Islet of Langerhans (tissue), 1 donor: ENCODE results near the gene ADIRF.
"Not testable (repeated sequence)": the region's sequence is repeated elsewhere in the genome, so short reads cannot be mapped to it uniquely, and the experiment has no call there.

Experiments used
- FAIRE-seq: peaks from one replicate; lab custom pipeline; 2011; peaks lifted over from hg19 to GRCh38; lab: Jason Lieb, UNC

The ADIRF gene

DNA sequence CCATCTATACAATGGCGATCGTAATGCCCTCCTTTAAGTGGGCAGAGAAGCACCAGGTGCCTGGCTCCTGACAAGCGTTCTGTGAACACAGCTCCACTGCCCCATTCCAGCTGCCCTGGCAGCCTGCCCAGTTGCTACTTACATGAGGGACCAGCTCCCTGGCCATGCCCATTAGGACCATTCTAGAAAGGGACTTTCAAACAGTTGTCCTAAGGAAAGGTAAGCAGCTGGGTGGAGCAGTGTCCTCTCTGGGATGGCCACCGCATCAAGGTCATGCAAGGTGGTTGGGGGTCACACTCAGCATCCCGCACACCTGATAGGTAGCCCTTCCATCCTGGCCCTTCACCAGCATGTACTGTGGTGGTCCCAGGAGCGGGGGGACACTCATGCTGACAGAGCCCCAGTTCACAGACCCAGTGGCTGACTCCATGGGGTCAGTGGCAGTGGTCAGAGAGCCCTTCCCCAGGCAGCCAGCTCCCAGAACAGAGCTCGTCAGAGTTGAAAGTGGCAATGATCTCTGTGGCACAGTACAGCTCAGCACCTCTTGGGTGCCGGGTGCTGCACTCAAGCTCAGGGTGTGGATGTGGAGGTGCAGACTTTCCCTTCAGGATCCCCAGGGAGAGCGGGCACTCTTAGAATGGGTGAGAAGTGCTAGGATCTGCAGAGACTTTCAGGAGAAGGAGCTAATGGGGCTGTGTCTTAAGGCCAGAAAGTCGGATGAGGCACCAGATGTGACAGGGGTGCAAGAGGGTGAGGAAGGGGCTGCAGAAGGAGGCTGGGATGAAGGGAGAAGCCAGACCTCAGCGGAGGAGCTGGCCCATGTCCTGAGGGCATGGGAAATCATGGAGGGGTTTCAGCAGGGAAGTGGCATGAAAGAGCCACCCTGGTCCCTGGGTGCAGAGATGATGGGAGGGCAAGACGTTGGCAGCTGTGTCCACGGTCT lies 21.8 kb upstream of the ADIRF start:
- FAIRE-seq, result no peak

DNA sequence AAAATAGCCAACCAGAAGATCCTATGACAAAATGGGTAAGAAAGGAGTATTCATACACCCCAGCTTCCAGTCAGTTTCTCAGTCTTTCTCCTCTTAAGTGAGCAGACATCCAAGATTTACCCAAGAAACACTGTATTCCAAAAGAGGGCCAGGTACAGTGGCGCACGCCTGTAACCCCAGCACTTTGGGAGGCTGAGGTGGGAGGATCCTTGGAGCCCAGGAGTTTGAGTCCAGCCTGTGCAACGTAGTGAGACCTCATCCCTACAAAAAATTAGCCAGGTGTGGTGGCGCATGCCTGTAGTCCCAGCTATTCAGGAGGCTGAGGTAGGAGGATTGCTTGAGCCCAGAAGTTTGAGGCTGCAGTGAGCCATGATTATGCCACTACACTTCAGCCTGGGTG lies 20.5 kb upstream of the ADIRF start:
- not testable (repeated sequence) for FAIRE-seq

GRCh38 chr10:86950349-86950748 lies 17.9 kb upstream of the ADIRF start:
- no peak for FAIRE-seq

- FAIRE-seq, result no peak
Measured at GRCh38 chr10:86951184-86951761, 17.0 kb upstream of the ADIRF start.

- no peak for FAIRE-seq
Measured at GRCh38 chr10:86952106-86952505, 16.2 kb upstream of the ADIRF start.

- FAIRE-seq, result not testable (repeated sequence)
Measured at GRCh38 chr10:86952697-86953096, 15.6 kb upstream of the ADIRF start.

DNA sequence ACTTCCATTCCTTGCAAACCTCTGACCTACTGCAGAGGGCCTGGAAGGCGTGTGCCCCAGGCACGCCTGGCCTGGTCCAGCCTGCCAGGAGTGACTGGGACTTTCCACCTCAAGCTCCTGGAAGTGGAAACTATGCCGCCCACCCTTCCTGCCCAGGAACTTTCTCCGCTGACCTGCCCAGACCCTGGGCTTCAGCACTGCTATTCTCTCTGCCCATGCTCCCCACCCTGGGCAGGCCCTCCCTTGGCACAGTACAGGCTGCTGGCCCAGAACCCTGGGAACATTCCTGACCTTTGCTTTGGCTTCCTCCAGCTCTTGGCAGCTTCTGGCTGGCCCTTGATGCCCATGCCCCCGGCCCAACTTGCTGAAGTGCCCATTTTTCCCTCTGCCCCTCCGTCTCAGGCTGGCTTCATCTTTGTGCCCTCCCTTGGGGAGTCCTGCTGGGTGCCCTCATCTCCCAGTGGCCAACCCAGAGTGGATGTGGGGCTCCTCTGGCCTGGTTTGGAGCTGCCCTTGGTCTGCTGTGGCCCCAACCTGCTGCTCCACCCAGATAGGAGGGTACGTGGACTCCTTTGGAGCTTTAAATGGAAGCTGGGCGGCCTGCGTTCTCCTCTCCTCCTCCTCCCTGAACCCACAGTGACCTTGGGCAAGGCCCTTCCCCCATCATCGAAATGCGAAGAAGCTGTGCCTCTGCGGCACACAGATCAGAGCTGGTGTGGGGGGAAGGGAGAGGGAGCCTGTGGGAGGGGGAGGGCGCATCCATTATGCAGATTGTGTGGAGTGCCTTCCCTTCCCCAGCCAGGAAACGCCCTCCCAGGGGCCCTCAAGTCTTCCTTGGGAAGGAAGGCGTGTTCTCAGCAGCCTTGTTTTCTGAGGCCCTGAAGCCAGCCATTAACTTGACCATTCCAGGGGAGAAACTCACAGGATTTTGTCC lies 14.3 kb upstream of the ADIRF start:
- no peak for FAIRE-seq

DNA sequence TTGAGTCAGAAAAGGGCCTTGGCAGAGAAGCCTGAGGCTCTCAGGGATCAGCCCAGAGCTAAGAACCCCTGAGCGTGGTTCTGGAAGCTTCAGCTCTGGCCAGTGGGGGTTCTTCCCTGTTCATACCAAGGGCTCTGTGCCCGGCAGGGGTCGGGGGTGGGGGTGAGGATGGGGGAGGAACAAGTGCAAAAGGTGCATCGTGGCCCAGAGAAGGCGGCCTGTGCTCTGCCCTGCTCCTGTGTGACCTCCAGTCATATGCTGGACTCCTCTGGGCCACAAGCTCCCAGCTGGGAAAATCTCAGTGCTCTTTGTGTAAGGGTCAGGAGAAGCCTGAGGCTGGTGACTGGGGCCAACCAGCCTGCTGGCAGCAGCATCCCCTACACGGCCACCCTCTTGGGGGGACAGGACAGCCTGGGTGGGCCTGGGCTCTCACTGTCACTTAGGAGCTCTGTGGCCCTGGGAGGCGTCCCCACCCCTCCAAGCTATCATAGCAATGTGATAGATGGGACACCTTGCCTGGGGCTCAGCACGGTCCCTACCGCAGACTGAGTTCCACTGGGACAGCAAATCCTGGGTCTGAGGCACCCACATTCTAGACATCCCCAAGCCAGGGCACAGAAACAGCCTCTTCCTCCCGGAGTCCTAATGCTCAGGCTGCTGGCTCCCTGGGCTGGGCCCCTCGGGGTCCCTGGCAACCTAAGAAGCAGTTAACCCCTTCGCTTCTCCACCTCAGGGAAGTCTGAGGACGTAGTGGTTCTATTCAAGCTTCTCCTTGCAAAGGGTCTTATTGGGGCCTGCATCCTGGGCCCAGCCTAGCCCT lies 13.4 kb upstream of the ADIRF start:
- FAIRE-seq, result no peak

DNA sequence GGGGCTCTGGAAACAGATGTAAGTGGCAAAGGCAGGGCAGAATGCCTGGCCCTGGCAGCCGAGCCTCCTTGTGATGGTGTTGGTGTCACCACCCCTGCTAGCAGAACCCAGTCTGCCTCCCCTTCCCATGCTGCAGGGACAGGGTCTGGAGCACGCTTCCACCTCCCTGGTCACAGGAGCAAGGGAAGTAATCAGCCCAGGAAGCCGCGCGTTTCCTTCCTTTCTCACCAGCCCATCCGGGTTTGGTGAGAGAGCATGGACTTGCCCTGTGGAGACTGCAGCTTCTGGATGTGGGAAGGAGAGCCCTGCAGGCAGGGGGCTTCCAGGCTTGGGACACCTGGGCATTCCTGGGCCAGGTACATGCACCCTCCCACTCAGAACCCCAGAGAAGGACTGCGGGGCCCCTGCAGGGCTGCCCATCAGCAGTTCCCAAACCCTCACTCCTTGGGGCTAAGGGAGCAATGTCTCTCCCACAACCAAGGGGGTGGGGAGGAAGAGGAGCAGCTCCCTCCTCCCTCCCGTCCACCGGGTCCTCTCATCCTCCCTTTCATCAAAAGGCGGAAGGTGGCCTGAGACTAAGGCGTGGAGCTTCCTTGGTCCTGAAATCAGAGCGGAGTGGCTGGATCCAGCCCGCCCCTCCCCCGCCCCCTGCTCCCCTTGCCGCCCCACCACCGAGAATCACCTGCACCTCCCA lies 12.6 kb upstream of the ADIRF start:
- FAIRE-seq, result no peak

DNA sequence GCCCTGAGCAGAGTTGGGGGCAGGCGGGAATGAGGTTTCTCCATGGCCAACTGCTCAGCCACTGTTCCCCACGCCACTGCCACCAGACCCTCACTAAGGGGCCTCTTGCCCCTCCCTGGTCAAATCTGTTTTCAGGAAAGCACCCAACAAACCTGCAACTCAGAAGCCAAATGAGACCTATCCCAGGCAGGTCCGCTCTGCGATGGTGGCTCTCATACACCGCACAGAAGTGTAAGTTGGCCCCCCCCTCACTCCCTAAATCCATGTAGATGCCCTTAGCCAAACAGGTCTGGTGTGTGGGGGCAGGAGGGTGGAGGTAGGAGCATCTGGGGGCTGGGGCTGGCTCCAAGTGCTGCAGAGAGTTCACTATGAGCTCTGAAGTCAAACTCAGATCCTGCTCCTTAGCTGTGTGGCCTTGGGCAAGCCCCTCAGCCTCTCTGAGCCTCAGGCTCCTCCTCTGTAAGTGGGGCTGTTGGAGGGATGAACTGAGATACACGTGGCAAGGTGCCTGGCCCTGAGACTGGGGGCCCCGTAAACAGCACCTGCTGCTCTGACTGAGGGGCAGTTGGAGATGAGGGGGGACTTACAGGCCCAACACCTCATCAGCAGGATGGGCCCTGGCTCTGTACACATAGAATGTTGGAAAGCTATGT lies 12.0 kb upstream of the ADIRF start:
- FAIRE-seq, result no peak

- FAIRE-seq, result no peak
Measured at GRCh38 chr10:86956848-86957448, 11.3 kb upstream of the ADIRF start.

- no peak for FAIRE-seq
Measured at GRCh38 chr10:86957471-86958115, 10.7 kb upstream of the ADIRF start, which contains the start of gene MMRN2. Gene MMRN2 (minus strand): TSS chr10:86957615. CDS start chr10:86957541, 74 bp downstream.

GRCh38 chr10:86958116-86958900 lies 10.0 kb upstream of the ADIRF start, which contains the start of gene SNCG:
Gene SNCG (plus strand): TSS chr10:86958599. CDS start chr10:86958698, 99 bp downstream.
- no peak for FAIRE-seq

DNA sequence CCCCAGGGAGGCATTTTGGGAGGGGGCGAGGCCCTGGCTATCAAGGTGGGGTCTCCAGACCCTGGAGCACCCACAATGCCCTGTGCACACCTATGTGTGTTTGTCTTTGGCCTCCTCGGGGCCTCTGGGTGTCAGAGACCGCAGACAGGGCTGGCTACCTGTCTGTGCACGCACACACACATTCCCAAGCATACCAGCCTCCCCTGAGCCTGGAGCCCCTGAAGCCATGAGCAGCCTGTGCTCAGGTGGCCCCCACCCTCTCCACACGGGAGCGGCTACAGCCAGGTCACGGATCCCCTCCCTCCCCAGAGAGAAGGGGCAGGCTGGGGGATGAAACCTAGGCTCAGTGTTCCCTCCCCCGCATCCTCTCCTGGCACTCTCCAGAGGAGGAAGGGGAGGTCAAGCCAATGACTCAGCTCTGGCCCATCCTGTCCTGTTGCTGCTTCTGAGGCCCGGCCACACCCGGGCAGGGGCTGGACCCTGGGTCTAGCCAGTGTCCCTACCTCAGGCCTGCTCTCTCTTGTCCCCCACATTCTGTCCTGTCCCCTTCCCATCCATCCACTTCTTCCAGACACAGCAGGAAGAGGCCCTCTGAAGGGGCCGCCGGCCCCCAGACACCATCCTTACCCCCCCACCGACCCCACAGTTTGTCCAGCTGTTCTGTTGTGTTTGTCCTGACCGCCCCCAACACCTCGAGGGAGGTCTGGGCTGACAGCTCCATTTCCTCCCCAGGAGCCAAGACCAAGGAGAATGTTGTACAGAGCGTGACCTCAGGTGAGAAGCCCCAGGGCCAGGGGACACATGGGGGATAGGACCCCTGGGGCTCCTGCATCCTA lies 9.2 kb upstream of the ADIRF start:
- no peak for FAIRE-seq

DNA sequence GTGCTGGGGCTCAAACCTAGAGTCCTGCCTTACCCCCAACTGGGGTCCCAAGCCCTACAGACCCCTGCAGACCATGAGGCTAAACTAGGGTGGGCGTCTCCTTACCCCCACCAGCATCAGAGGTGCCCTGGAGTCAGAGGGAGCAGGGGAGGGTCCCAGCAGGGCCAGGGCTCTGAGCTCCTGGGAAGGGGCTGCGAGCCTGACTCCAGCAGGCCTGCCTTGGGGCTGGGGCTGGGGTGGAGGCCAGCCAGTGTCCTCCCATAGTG lies 8.6 kb upstream of the ADIRF start:
- FAIRE-seq, result no peak

GRCh38 chr10:86960003-86960862 lies 8.0 kb upstream of the ADIRF start:
- no peak for FAIRE-seq

- no peak for FAIRE-seq
Measured at GRCh38 chr10:86960863-86961434, 7.3 kb upstream of the ADIRF start.
